PC-9 (cell line): ENCODE measurements around the gene GRB14. TPM values are rescaled to one million over a fixed set of nuclear protein-coding genes. Genes with fewer than 3 reads are reported as not detected.

Experiments
- BruUV-seq: library from RNA; stranded (reverse); fragments of 400-500 nt; replicated peaks from 2 replicates; lab custom pipeline; 2021; lab: Mats Ljungman, UMichigan
- CTCF ChIA-PET: fragments of 300-600 bp; sonication (Branson Sonifier 250); formaldehyde crosslinking; loops from one replicate; lab custom pipeline; 2022; ENCODE audit warnings: antibody characterized with exemption; lab: Charles Lee
- POLR2A ChIA-PET: fragments of 300-600 bp; sonication (Branson Sonifier 250); formaldehyde crosslinking; loops from one replicate; lab custom pipeline; 2022; ENCODE audit warnings: antibody characterized with exemption; ENCODE audit not compliant: unreplicated experiment; lab: Charles Lee
- DNase-seq, 2 experiments: peaks; one replicate each; pipeline versions ENCODE4 v3.0.0 to v3.0.0-alpha.2; 2015 to 2022; ENCODE audit warnings: mixed read lengths in 1 of 2
- H2AFZ ChIP-seq: fragments of 200-600 bp; sonication (generic); 2 replicates; pipeline ENCODE4 v1.8.1; 2017; ENCODE audit warnings: antibody characterized with exemption
- H3F3A ChIP-seq: fragments of 200-600 bp; sonication (generic); 2 replicates; pipeline ENCODE4 v1.8.1; 2017; ENCODE audit warnings: antibody characterized with exemption, mild to moderate bottlenecking, low read depth; ENCODE audit not compliant: insufficient read depth
- H3K27ac ChIP-seq: fragments of 200-600 bp; sonication (generic); 2 replicates; pipeline ENCODE4 v1.6.1; 2016; ENCODE audit warnings: mixed run types
- H3K27me3 ChIP-seq: fragments of 200-600 bp; sonication (generic); 2 replicates; pipeline ENCODE4 v1.6.1; 2016; ENCODE audit warnings: low read depth, mixed run types; ENCODE audit not compliant: insufficient read depth
- H3K36me3 ChIP-seq: fragments of 200-600 bp; sonication (generic); 2 replicates; pipeline ENCODE4 v1.6.1; 2016; ENCODE audit warnings: low read depth, mixed run types
- H3K4me1 ChIP-seq: fragments of 200-600 bp; sonication (generic); replicated peaks from 2 replicates; pipeline ENCODE4 v1.6.1; 2016; ENCODE audit warnings: mixed run types; ENCODE audit not compliant: insufficient read depth
- H3K4me2 ChIP-seq: fragments of 200-600 bp; sonication (generic); 2 replicates; pipeline ENCODE4 v1.6.1; 2017; ENCODE audit warnings: mixed run types
- H3K4me3 ChIP-seq: fragments of 200-600 bp; sonication (generic); 2 replicates; pipeline ENCODE4 v1.6.1; 2016; ENCODE audit warnings: mixed run types
- H3K79me2 ChIP-seq: fragments of 200-600 bp; sonication (generic); 2 replicates; pipeline ENCODE4 v1.6.1; 2017; ENCODE audit warnings: low read depth, mixed run types
- H3K9me2 ChIP-seq: fragments of 200-600 bp; sonication (generic); 2 replicates; pipeline ENCODE4 v1.8.1; 2017; ENCODE audit warnings: mild to moderate bottlenecking; ENCODE audit not compliant: insufficient read depth
- H3K9me3 ChIP-seq: fragments of 200-600 bp; sonication (generic); 2 replicates; pipeline ENCODE4 v1.8.1; 2016; ENCODE audit warnings: low read depth; ENCODE audit not compliant: insufficient read depth
- H4K20me1 ChIP-seq: fragments of 200-600 bp; sonication (generic); 2 replicates; pipeline ENCODE4 v1.8.1; 2017; ENCODE audit not compliant: insufficient read depth
- CTCF ChIP-seq: fragments of 200-600 bp; sonication (generic); conservative IDR thresholded peaks from 2 replicates; pipeline ENCODE4 v1.6.1; 2017; ENCODE audit warnings: mixed run types, antibody characterized with exemption, mild to moderate bottlenecking, moderate library complexity
- EZH2 ChIP-seq: fragments of 200-600 bp; sonication (generic); IDR thresholded peaks from 2 replicates; pipeline ENCODE4 v1.8.0; 2017; ENCODE audit warnings: antibody characterized with exemption, low read depth
- intact Hi-C: fragments of 100-400 bp; cut with micrococcal nuclease; formaldehyde crosslinking; loops from one replicate; pipeline ENCODE4 v1.10.0; 2022; ENCODE audit not compliant: unreplicated experiment
- total RNA-seq: library from RNA; stranded (reverse); gene quantifications from 2 replicates; pipeline ENCODE4 v1.2.3, GENCODE V29; 2021

GRB14 gene
- total RNA-seq, 1 experiment from 2014 or later, result 3.4 TPM

- Histone ChIP-seq H3K27me3 (no peaks in the 10 kb centered on the region), H3K4me2 (no peak overlapping the region), H4K20me1 (no peaks in the 10 kb centered on the region), H3K36me3 (no peaks in the 10 kb centered on the region), H3K4me1 (no peaks in the 10 kb centered on the region), H2AFZ (no peak overlapping the region), H3K4me3 (no peak overlapping the region), H3K27ac (no peak overlapping the region), H3F3A (no peaks in the 10 kb centered on the region), H3K79me2 (no peaks in the 10 kb centered on the region), H3K9me3 (no peaks in the 10 kb centered on the region), H3K9me2 (no peaks in the 10 kb centered on the region)
- no peak for DNase-seq
- CTCF ChIA-PET, result no interaction called here
- no TSS peak for BruUV-seq
- POLR2A ChIA-PET, result no interaction called here
- TF ChIP-seq EZH2, result no peak
- TF ChIP-seq CTCF, result no peak
- intact Hi-C loops, result no loop called here
Measured at GRCh38 chr2:164595031-164595430, 26.3 kb downstream of the GRB14 start.

- TF ChIP-seq EZH2 (no peak), CTCF (no peak)
- no TSS peak for BruUV-seq
- Histone ChIP-seq H3K9me2 (no peaks in the 10 kb centered on the region), H3K4me3 (no peak overlapping the region), H3F3A (no peaks in the 10 kb centered on the region), H3K27me3 (no peaks in the 10 kb centered on the region), H3K9me3 (no peaks in the 10 kb centered on the region), H3K36me3 (no peaks in the 10 kb centered on the region), H3K4me1 (no peaks in the 10 kb centered on the region), H3K4me2 (no peak overlapping the region), H4K20me1 (no peaks in the 10 kb centered on the region), H2AFZ (no peak overlapping the region), H3K79me2 (no peaks in the 10 kb centered on the region), H3K27ac (no peak overlapping the region)
- ChIA-PET CTCF (no interaction called here), POLR2A (no interaction called here)
- no peak for DNase-seq
- intact Hi-C loops, result no loop called here
Measured at GRCh38 chr2:164593959-164594358, 27.3 kb downstream of the GRB14 start.

GRCh38 chr2:164593541-164593940, 27.7 kb downstream of the GRB14 start:
- POLR2A ChIA-PET, result no interaction called here
- no peak overlapping the region for H3K4me2 ChIP-seq

More at GRCh38 chr2:164593541-164593940, 27.7 kb downstream of the GRB14 start:
- Histone ChIP-seq H3K9me2 (no peaks in the 10 kb centered on the region), H2AFZ (no peak overlapping the region), H3K79me2 (no peaks in the 10 kb centered on the region), H3K27ac (no peak overlapping the region), H3K4me1 (no peaks in the 10 kb centered on the region), H3K4me3 (no peak overlapping the region), H3K27me3 (no peaks in the 10 kb centered on the region), H4K20me1 (no peaks in the 10 kb centered on the region), H3K9me3 (no peaks in the 10 kb centered on the region), H3F3A (no peaks in the 10 kb centered on the region), H3K36me3 (no peaks in the 10 kb centered on the region)
- CTCF ChIA-PET, result no interaction called here
- intact Hi-C loops, result no loop called here
- BruUV-seq, result no TSS peak
- no peak for DNase-seq
- TF ChIP-seq CTCF (no peak), EZH2 (no peak)
